ENCODE measurements around the gene PPP3CB. TPM values are rescaled to one million over a fixed set of nuclear protein-coding genes. Genes with fewer than 3 reads are reported as not detected.

The PPP3CB gene
- total and polyA plus RNA-seq, 7 experiments from 2014 or later: 6.2 to 44.5 (median 34.9) TPM

DNA sequence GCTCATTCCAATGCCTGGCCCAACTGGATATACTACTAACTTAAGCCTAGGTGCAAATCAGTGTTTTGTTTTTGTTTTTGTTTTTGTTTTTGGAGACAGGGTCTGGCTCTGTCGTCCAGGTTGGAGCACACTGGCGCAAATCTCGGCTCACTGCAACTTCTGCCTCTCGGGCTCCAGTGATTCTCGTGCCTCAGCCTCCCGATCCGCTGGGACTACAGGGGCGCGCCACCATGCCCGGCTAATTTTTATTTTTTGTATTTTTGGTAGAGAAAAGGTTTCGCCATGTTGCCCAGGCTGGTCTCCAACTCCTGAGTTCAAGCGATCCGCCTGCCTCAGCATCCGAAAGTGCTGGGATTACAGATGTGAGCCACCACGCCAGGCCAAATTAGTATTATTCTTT lies 1.6 kb downstream of the PPP3CB start:
- Mint-ChIP-seq H3K27ac (peak overlapping the region in 7 of 9 donors; percentile 19 to 86 (median 58)), H3K27me3 (no peaks in the 10 kb centered on the region), H3K4me1 (peaks cover 44 to 66% (median 59%) of the 10 kb centered on the region in 7 donors), H3K9me3 (no peaks in the 10 kb centered on the region), H3K4me3 (peak overlapping the region; percentile 59 to 89 (median 78)), H3K36me3 (peaks cover 0 to 25% (median 0%) of the 10 kb centered on the region in 5 donors)
- H3K4me3 ChIP-seq (ENCODE audit: low read length): no peak overlapping the region
- intact Hi-C loops (cut with micrococcal nuclease): loop anchor here in 1 of 2 donors (2.0 to 10.0 kb wide), 4 partner anchors 17 to 1717 kb away; partner anchors contain the start of genes KAT6B, SAMD8 and VDAC2
- ATAC-seq (no peak), DNase-seq (no peak)
- ChIA-PET POLR2A (interaction anchor here (0.6 to 2.3 kb wide), 10 partner anchors 8 to 801 kb away, joined by 3 to 10 read pairs (median 4); partner anchors contain the start of genes CFAP70 and SEC24C), CTCF (no interaction called here)
- H3K27ac ChIP-seq (ENCODE audit: low read depth, low read length): peak overlapping the region; percentile 39
- H3K4me1 ChIP-seq (ENCODE audit: control insufficient read depth in 2 of 2, insufficient read depth in 2 of 2, low read length in 2 of 2): peaks cover 24 to 42% of the 10 kb centered on the region in 2 donors
- H3K36me3 ChIP-seq (ENCODE audit: control insufficient read depth in 2 of 3, insufficient read depth in 3 of 3, low read length in 3 of 3): peaks cover 0 to 5% (median 0%) of the 10 kb centered on the region in 3 experiments
- H3K27me3 ChIP-seq (ENCODE audit: control insufficient read depth in 2 of 2, insufficient read depth in 2 of 2, low read length in 2 of 2): no peaks in the 10 kb centered on the region
- no peaks in the 10 kb centered on the region for H3K9me3 ChIP-seq (ENCODE audit: control insufficient read depth in 2 of 3, low read length in 3 of 3)

DNA sequence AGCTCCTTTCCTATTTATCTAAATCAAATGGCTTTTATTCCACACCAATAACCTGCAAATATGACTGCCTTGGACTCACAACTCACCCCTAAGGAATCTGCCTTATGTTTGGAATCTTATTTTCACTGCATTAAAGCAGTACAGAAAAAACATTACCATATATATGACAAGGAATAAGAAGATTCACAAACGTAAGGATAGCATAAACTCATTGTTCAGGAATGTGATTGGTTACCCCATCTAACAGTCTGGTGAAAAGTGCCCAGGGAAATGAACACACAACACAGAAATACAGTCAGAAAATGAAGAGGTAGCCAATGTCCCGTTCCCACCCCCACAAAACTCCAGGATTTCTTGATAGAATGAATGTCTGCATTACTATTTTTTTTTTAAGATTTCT lies 2.0 kb downstream of the PPP3CB start:
- ChIA-PET CTCF (interaction anchor here (0.6 kb wide), 1 partner anchor 347 kb away, joined by 3 read pairs; no protein-coding TSS in a partner anchor), POLR2A (interaction anchor here (0.7 to 0.8 kb wide), 2 partner anchors 290 to 663 kb away, joined by 3 read pairs; no protein-coding TSS in a partner anchor)
- Histone ChIP-seq H3K27me3 (ENCODE audit: control insufficient read depth in 2 of 2, insufficient read depth in 2 of 2, low read length in 2 of 2) (no peaks in the 10 kb centered on the region), H3K4me3 (ENCODE audit: low read length) (no peak overlapping the region), H3K9me3 (ENCODE audit: control insufficient read depth in 2 of 3, low read length in 3 of 3) (no peaks in the 10 kb centered on the region), H3K4me1 (ENCODE audit: control insufficient read depth in 2 of 2, insufficient read depth in 2 of 2, low read length in 2 of 2) (peaks cover 24 to 42% of the 10 kb centered on the region in 2 donors), H3K27ac (ENCODE audit: low read depth, low read length) (peak overlapping the region; percentile 39), H3K36me3 (ENCODE audit: control insufficient read depth in 2 of 3, insufficient read depth in 3 of 3, low read length in 3 of 3) (peaks cover 0 to 5% (median 0%) of the 10 kb centered on the region in 3 experiments)
- Mint-ChIP-seq H3K36me3 (peaks cover 0 to 28% (median 3%) of the 10 kb centered on the region in 5 donors), H3K9me3 (no peaks in the 10 kb centered on the region), H3K4me1 (peaks cover 47 to 69% (median 63%) of the 10 kb centered on the region in 7 donors), H3K27ac (peak overlapping the region; percentile 14 to 79 (median 43)), H3K27me3 (no peaks in the 10 kb centered on the region), H3K4me3 (peak overlapping the region; percentile 59 to 89 (median 76))
- intact Hi-C loops (cut with micrococcal nuclease): loop anchor here in 1 of 2 donors (2.0 to 10.0 kb wide), 4 partner anchors 17 to 1717 kb away; partner anchors contain the start of genes KAT6B, SAMD8 and VDAC2
- ATAC-seq: no peak
- no peak for DNase-seq

DNA sequence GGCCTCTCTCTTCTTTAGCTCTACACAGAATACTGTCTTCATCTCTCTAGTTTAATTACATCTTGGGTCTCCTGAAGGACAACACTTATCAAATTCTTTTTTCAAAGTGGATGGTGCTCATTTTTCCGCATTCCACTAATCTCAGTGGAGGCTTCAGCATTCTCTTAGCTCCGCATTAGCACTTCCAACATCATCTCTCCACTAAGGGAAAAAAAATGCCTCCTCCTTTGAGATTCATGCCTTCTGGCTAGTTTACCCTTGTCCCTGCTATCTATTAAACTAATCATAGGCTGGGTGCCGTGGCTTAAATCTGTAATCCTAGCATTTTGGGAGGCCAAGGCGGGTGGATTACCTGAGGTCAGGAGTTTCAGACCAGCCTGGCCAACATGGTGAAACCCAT lies 9.2 kb downstream of the PPP3CB start:
- Mint-ChIP-seq H3K4me3 (no peak overlapping the region), H3K36me3 (peaks cover 9 to 30% (median 16%) of the 10 kb centered on the region in 5 donors), H3K4me1 (peaks cover 14 to 47% (median 35%) of the 10 kb centered on the region in 7 donors), H3K9me3 (no peaks in the 10 kb centered on the region), H3K27ac (no peak overlapping the region), H3K27me3 (no peaks in the 10 kb centered on the region)
- Histone ChIP-seq H3K36me3 (ENCODE audit: control insufficient read depth in 2 of 3, insufficient read depth in 3 of 3, low read length in 3 of 3) (peaks cover 0 to 9% (median 0%) of the 10 kb centered on the region in 3 experiments), H3K27me3 (ENCODE audit: control insufficient read depth in 2 of 2, insufficient read depth in 2 of 2, low read length in 2 of 2) (no peaks in the 10 kb centered on the region), H3K9me3 (ENCODE audit: control insufficient read depth in 2 of 3, low read length in 3 of 3) (no peaks in the 10 kb centered on the region), H3K4me3 (ENCODE audit: low read length) (no peak overlapping the region), H3K4me1 (ENCODE audit: control insufficient read depth in 2 of 2, insufficient read depth in 2 of 2, low read length in 2 of 2) (peaks cover 3 to 4% of the 10 kb centered on the region in 2 donors), H3K27ac (ENCODE audit: low read depth, low read length) (no peak overlapping the region)
- intact Hi-C loops (cut with micrococcal nuclease): no loop called here
- POLR2A ChIA-PET: interaction anchor here (2.2 kb wide), 1 partner anchor 8 kb away, joined by 7 read pairs; no protein-coding TSS in a partner anchor
- DNase-seq (no peak), ATAC-seq (no peak)
- CTCF ChIA-PET: no interaction called here

DNA sequence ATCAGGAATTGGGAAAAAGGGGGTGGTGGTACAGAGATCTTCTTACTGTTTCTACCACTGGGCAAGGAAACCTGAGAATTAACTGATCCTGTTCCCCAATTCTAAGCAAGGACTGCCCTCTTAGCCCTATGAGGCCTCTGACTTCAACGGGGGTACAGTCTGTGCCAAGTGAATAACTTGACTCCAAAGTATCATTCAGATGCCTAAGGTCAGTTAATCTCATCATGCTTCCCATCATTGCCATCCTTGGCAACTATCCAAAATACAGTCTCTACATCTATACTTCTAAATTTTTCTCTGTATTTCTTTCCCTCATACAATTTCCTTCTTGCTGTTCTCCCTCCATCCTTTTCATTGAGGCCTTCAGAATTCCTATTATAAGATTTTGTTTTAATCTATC lies 10.5 kb downstream of the PPP3CB start:
- POLR2A ChIA-PET: interaction anchor here (2.2 kb wide), 1 partner anchor 10 kb away, joined by 7 read pairs; no protein-coding TSS in a partner anchor

DNA sequence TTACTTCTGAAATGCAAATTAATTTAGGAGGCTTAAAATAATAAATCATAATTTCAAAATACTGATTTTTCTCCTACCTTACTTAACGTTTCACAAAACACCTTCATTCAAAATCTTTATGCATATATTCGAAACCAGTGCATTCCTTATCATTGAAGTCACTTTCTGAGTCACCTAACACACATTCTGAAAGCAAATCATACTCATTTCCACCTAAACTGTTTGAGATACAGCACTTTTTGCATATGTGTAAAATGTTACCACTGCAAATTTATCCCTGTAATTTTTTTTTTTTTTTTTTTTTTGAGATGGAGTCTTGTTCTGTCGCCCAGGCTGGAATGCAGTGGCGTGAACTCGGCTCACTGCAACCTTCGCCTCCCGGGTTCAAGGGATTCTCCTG lies 15.7 kb downstream of the PPP3CB start:
- H3K4me1 Mint-ChIP-seq: peaks cover 1 to 29% (median 17%) of the 10 kb centered on the region in 7 donors
- peaks cover 0 to 36% (median 0%) of the 10 kb centered on the region in 3 experiments for H3K36me3 ChIP-seq (ENCODE audit: control insufficient read depth in 2 of 3, insufficient read depth in 3 of 3, low read length in 3 of 3)
- intact Hi-C loops (cut with micrococcal nuclease): no loop called here
- ATAC-seq: no peak
- H3K9me3 ChIP-seq (ENCODE audit: control insufficient read depth in 2 of 3, low read length in 3 of 3): no peaks in the 10 kb centered on the region
- no peaks in the 10 kb centered on the region for H3K27me3 Mint-ChIP-seq
- H3K36me3 Mint-ChIP-seq: peaks cover 6 to 22% (median 20%) of the 10 kb centered on the region in 5 donors
- H3K4me3 ChIP-seq (ENCODE audit: low read length): no peak overlapping the region
- POLR2A ChIA-PET: interaction anchor here (0.6 kb wide), 1 partner anchor 10 kb away, joined by 3 read pairs; no protein-coding TSS in a partner anchor
- H3K9me3 Mint-ChIP-seq: no peaks in the 10 kb centered on the region
- CTCF ChIA-PET: no interaction called here
- H3K27ac Mint-ChIP-seq: peak overlapping the region in 1 of 9 donors; percentile 18
- H3K4me1 ChIP-seq (ENCODE audit: control insufficient read depth in 2 of 2, insufficient read depth in 2 of 2, low read length in 2 of 2): peaks cover 0 to 15% of the 10 kb centered on the region in 2 donors
- H3K27me3 ChIP-seq (ENCODE audit: control insufficient read depth in 2 of 2, insufficient read depth in 2 of 2, low read length in 2 of 2): no peaks in the 10 kb centered on the region
- DNase-seq: no peak
- H3K27ac ChIP-seq (ENCODE audit: low read depth, low read length): no peak overlapping the region
- no peak overlapping the region for H3K4me3 Mint-ChIP-seq

More for the DNA sequence above, 10.5 kb downstream of the PPP3CB start:
- Mint-ChIP-seq H3K4me3 (no peak overlapping the region), H3K36me3 (peaks cover 9 to 28% (median 16%) of the 10 kb centered on the region in 5 donors), H3K9me3 (no peaks in the 10 kb centered on the region), H3K4me1 (peaks cover 14 to 44% (median 38%) of the 10 kb centered on the region in 7 donors), H3K27me3 (no peaks in the 10 kb centered on the region), H3K27ac (no peak overlapping the region)
- CTCF ChIA-PET: no interaction called here
- Histone ChIP-seq H3K4me1 (ENCODE audit: control insufficient read depth in 2 of 2, insufficient read depth in 2 of 2, low read length in 2 of 2) (peaks cover 4 to 7% of the 10 kb centered on the region in 2 donors), H3K27me3 (ENCODE audit: control insufficient read depth in 2 of 2, insufficient read depth in 2 of 2, low read length in 2 of 2) (no peaks in the 10 kb centered on the region), H3K4me3 (ENCODE audit: low read length) (no peak overlapping the region), H3K36me3 (ENCODE audit: control insufficient read depth in 2 of 3, insufficient read depth in 3 of 3, low read length in 3 of 3) (peaks cover 0 to 9% (median 0%) of the 10 kb centered on the region in 3 experiments), H3K9me3 (ENCODE audit: control insufficient read depth in 2 of 3, low read length in 3 of 3) (no peaks in the 10 kb centered on the region), H3K27ac (ENCODE audit: low read depth, low read length) (no peak overlapping the region)
- DNase-seq (no peak), ATAC-seq (no peak)
- intact Hi-C loops (cut with micrococcal nuclease): no loop called here

DNA sequence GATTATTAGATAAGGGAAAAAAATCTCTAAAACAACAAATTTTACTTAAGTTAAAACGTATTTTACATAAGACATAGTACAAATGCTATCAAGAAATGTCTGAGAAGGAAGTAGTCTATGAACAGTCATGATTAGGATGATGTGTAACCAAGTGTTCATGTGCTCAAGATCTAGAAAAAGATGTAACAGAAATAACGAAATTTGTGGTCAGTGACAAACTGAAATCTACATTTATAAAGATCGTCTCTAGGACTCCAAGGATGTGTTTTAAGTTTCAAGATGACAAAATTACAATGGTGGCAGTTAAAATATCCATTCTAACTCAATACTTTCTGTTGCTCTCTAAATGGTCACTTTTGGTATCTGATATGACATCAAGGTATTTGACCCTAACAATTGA lies 17.2 kb downstream of the PPP3CB start:
- H3K4me1 ChIP-seq (ENCODE audit: control insufficient read depth in 2 of 2, insufficient read depth in 2 of 2, low read length in 2 of 2): peaks cover 0 to 15% of the 10 kb centered on the region in 2 donors
- intact Hi-C loops (cut with micrococcal nuclease): no loop called here
- ATAC-seq (no peak), DNase-seq (no peak)
- H3K9me3 ChIP-seq (ENCODE audit: control insufficient read depth in 2 of 3, low read length in 3 of 3): no peaks in the 10 kb centered on the region
- H3K9me3 Mint-ChIP-seq: no peaks in the 10 kb centered on the region
- H3K27me3 Mint-ChIP-seq: no peaks in the 10 kb centered on the region
- H3K27ac ChIP-seq (ENCODE audit: low read depth, low read length): no peak overlapping the region
- no peak overlapping the region for H3K4me3 ChIP-seq (ENCODE audit: low read length)
- peaks cover 6 to 27% (median 17%) of the 10 kb centered on the region in 7 donors for H3K4me1 Mint-ChIP-seq
- H3K27me3 ChIP-seq (ENCODE audit: control insufficient read depth in 2 of 2, insufficient read depth in 2 of 2, low read length in 2 of 2): no peaks in the 10 kb centered on the region
- H3K36me3 Mint-ChIP-seq: peaks cover 13 to 28% (median 21%) of the 10 kb centered on the region in 5 donors
- no peak overlapping the region for H3K4me3 Mint-ChIP-seq
- H3K27ac Mint-ChIP-seq: peak overlapping the region in 1 of 9 donors; percentile 7
- ChIA-PET POLR2A (interaction anchor here (0.6 kb wide), 1 partner anchor 33 kb away, joined by 3 read pairs; no protein-coding TSS in a partner anchor), CTCF (no interaction called here)
- H3K36me3 ChIP-seq (ENCODE audit: control insufficient read depth in 2 of 3, insufficient read depth in 3 of 3, low read length in 3 of 3): peaks cover 0 to 47% (median 5%) of the 10 kb centered on the region in 3 experiments

Measured in naive thymus-derived CD4-positive, alpha-beta T cell (primary cell).